ENCODE measurements around the gene TMEM203.
A peak's percentile ranks its signal among the peaks of the same experiment; 100 is the strongest.
"Not testable (repeated sequence)": the region's sequence is repeated elsewhere in the genome, so short reads cannot be mapped to it uniquely, and the experiment has no call there.

TMEM203 gene

GRCh38 chr9:137244486-137245449 is 39.3 kb upstream of the TMEM203 start:
- H3K27ac Mint-ChIP-seq, result no peak overlapping the region

GRCh38 chr9:137243626-137244485 is 38.4 kb upstream of the TMEM203 start:
- ATAC-seq, result no peak
- H3K27me3 Mint-ChIP-seq, result no peaks in the 10 kb centered on the region
- H3K4me3 Mint-ChIP-seq, result no peak overlapping the region
- H3K4me1 Mint-ChIP-seq, result peaks cover 36% of the 10 kb centered on the region
- no peaks in the 10 kb centered on the region for H3K9me3 Mint-ChIP-seq
- no peak overlapping the region for H3K27ac Mint-ChIP-seq
- H3K36me3 Mint-ChIP-seq, result peaks cover 16% of the 10 kb centered on the region

More at GRCh38 chr9:137244486-137245449, 39.3 kb upstream of the TMEM203 start:
- Mint-ChIP-seq H3K4me1 (peaks cover 27% of the 10 kb centered on the region), H3K36me3 (peaks cover 16% of the 10 kb centered on the region), H3K27me3 (no peaks in the 10 kb centered on the region), H3K4me3 (no peak overlapping the region), H3K9me3 (no peaks in the 10 kb centered on the region)
- no peak for ATAC-seq

DNA sequence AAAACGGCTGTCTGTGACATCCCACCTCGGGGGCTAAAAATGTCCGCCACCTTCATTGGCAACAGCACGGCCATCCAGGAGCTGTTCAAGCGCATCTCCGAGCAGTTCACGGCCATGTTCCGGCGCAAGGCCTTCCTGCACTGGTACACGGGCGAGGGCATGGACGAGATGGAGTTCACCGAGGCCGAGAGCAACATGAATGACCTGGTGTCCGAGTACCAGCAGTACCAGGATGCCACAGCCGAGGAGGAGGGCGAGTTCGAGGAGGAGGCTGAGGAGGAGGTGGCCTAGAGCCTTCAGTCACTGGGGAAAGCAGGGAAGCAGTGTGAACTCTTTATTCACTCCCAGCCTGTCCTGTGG is 37.8 kb upstream of the TMEM203 start:
- not testable (repeated sequence) for H3K9me3 Mint-ChIP-seq, H3K27me3 Mint-ChIP-seq, H3K27ac Mint-ChIP-seq, ATAC-seq
- Mint-ChIP-seq H3K4me3 (peak overlapping the region; percentile 78), H3K4me1 (peaks cover 42% of the 10 kb centered on the region), H3K36me3 (peaks cover 16% of the 10 kb centered on the region)

- H3K27ac Mint-ChIP-seq, result peak overlapping the region; percentile 69
- H3K27me3 Mint-ChIP-seq, result no peaks in the 10 kb centered on the region
- H3K9me3 Mint-ChIP-seq, result no peaks in the 10 kb centered on the region
- H3K4me1 Mint-ChIP-seq, result peaks cover 49% of the 10 kb centered on the region
- peaks cover 16% of the 10 kb centered on the region for H3K36me3 Mint-ChIP-seq
- ATAC-seq, result no peak
- H3K4me3 Mint-ChIP-seq, result peak overlapping the region; percentile 78
These were observed 37.1 kb upstream of the TMEM203 start for GRCh38 chr9:137242269-137243203.

DNA sequence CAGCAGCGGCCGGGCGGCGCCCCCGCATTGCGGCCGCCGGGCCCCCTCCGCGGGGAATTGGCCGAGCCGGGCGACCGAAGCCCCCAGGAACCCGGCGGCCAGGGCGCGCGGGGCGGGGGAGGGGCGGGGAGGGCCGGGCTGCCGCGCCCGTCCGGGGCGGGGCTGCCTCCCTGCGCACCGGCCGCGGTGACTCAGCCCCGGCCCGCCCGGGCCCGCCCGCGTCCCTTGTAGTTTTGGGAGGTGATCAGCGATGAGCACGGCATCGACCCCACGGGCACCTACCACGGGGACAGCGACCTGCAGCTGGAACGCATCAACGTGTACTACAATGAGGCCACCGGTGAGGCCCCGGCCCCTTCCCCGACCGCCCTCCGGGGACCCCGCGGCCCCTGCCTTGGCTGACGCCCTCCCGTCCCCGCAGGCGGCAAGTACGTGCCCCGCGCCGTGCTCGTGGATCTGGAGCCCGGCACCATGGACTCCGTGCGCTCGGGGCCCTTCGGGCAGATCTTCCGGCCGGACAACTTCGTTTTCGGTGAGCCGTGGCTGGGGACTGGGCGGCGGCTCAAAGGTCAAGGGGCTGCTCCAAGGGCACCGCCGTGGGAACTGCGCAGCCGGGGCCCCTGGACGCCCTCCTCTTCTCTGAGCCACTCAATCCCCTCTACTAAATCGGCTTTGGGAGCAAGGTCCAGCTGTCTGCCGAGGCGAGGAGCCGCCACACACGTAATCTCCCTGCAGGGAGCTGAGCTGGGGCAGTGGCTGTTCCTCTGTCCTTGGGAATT is 36.2 kb upstream of the TMEM203 start:
- H3K9me3 Mint-ChIP-seq, result no peaks in the 10 kb centered on the region
- peak overlapping the region; percentile 86 for H3K4me3 Mint-ChIP-seq
- H3K27me3 Mint-ChIP-seq, result no peaks in the 10 kb centered on the region
- ATAC-seq, result peak; percentile 46
- peak overlapping the region; percentile 69 for H3K27ac Mint-ChIP-seq
- peaks cover 16% of the 10 kb centered on the region for H3K36me3 Mint-ChIP-seq
- H3K4me1 Mint-ChIP-seq, result peaks cover 55% of the 10 kb centered on the region

DNA sequence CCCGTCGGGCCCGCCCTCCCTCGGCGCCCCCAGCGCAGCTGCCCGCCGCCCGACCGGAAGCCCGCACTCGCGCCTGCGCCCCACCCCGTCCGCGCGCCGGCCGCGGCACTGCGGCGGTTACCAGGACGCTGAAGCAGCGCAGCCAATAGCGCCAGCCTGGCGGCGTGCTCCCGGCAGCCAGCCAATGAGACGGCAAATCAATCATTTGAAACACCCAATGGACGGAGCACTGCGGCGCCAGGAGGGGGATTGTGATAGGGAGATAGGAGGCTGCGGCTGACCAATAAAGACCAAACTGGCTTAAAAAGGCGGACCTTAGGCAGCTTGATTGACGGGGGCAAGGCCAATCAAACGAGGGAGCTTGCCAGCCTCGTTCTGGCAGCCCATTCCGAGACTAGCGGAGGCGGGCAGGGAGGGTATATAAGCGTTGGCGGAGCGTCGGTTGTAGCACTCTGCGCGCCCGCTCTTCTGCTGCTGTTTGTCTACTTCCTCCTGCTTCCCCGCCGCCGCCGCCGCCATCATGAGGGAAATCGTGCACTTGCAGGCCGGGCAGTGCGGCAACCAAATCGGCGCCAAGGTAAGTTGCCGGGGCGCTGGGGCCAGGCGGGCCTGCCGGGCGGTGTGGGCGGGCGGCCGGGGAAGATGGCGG is 35.5 kb upstream of the TMEM203 start, which contains the start of gene TUBB4B:
TUBB4B (plus strand) TSS at position 447 of the 649 bp plus-strand sequence; CDS start at position 521, 74 bp downstream.
- peaks cover 61% of the 10 kb centered on the region for H3K4me1 Mint-ChIP-seq

DNA sequence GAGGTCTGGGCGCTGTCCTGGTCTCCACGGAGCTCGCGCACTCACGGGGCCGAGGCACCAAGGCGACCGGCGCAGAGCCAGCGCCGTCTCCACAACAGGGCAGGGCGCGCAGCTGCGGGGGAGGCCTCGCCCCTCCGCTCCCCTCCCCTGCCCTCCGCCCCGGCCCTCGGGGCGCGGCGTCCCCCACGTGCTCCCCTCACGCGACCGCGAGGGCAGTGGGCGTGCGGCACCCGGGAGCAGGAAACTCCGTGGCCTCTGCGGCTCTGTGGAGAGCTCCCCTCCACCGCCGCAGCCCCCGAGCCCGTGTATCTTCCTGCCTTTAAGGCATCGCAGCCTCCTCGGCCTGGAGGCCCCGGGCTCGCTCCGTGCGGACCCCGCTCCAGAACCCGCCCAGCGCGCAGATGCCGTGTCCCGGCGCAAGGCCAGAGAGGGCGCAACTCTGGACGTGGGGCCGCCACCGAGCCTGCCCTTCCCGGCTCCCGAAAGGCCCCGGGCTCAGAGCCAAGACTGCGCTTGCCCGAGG is 34.9 kb upstream of the TMEM203 start:
- ATAC-seq, result peak; percentile 61
- H3K27me3 Mint-ChIP-seq, result peaks cover 1% of the 10 kb centered on the region

More for the DNA sequence above, 35.5 kb upstream of the TMEM203 start, which contains the start of gene TUBB4B:
- Mint-ChIP-seq H3K4me3 (peak within 1 kb of the TSS; percentile 86), H3K27ac (peak within 1 kb of the TSS; percentile 69), H3K36me3 (peaks cover 16% of the 10 kb centered on the region), H3K27me3 (no peaks in the 10 kb centered on the region), H3K9me3 (no peaks in the 10 kb centered on the region)
- ATAC-seq, result peak; percentile 89

GRCh38 chr9:137239541-137240200 is 34.2 kb upstream of the TMEM203 start:
- peaks cover 71% of the 10 kb centered on the region for H3K4me1 Mint-ChIP-seq
- H3K36me3 Mint-ChIP-seq, result peaks cover 16% of the 10 kb centered on the region
- H3K4me3 Mint-ChIP-seq, result peak overlapping the region; percentile 86
- not testable (repeated sequence) for H3K27me3 Mint-ChIP-seq, ATAC-seq, H3K9me3 Mint-ChIP-seq
- H3K27ac Mint-ChIP-seq, result peak overlapping the region; percentile 69

More for the DNA sequence above, 34.9 kb upstream of the TMEM203 start:
- no peaks in the 10 kb centered on the region for H3K9me3 Mint-ChIP-seq
- peaks cover 64% of the 10 kb centered on the region for H3K4me1 Mint-ChIP-seq
- H3K4me3 Mint-ChIP-seq, result peak overlapping the region; percentile 86
- H3K36me3 Mint-ChIP-seq, result peaks cover 16% of the 10 kb centered on the region
- peak overlapping the region; percentile 69 for H3K27ac Mint-ChIP-seq

DNA sequence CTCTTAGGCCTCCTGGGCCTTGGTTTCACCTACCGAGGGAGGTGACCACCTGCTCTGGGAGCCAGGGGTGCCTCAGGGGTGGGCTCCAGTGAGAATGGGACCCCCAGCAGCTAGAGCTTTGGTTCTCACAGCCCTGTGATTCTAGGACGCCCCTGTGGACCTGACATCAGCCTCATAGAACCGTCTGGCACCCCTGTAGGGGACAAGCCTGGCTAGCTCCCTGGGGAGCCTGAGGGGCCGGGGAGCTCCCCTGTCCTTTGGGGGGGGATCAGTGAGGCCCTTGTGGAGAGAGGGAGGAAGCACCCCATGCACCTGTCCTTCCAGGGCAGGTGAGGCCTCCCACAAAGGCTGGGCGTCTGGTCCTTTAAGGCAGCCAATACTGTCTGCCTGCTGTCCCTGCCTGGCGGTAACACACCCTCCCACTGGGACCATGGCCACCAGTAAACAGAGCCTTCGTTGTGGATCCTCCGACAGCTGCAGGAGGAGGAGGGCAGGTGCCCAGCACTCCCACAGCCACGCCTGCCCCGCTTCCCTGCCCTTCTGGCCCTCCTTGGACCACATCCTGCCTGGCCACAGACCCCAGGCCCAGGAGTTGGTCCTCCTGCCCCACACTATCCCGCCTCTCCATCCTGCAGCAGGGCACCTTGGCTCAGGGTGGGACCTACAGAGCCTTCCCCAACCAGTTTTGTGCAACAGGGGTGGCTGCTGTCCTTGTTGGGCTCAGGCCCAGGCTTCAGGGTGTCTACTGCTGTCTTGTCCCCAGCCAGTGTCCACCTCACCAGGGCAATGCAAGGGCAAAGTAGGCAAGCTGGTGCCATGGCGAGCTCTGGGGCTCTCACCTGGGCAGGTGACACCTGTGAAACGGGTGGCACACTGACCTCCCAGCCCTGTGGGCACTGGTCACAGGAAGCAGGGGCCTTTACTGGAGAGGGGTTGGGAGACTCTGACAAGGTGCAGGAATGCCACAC is 32.6 kb upstream of the TMEM203 start:
- H3K4me3 Mint-ChIP-seq, result no peak overlapping the region
- H3K4me1 Mint-ChIP-seq, result peaks cover 59% of the 10 kb centered on the region
- H3K27me3 Mint-ChIP-seq, result peaks cover 12% of the 10 kb centered on the region
- peaks cover 10% of the 10 kb centered on the region for H3K36me3 Mint-ChIP-seq
- no peak for ATAC-seq
- no peaks in the 10 kb centered on the region for H3K9me3 Mint-ChIP-seq
- no peak overlapping the region for H3K27ac Mint-ChIP-seq

DNA sequence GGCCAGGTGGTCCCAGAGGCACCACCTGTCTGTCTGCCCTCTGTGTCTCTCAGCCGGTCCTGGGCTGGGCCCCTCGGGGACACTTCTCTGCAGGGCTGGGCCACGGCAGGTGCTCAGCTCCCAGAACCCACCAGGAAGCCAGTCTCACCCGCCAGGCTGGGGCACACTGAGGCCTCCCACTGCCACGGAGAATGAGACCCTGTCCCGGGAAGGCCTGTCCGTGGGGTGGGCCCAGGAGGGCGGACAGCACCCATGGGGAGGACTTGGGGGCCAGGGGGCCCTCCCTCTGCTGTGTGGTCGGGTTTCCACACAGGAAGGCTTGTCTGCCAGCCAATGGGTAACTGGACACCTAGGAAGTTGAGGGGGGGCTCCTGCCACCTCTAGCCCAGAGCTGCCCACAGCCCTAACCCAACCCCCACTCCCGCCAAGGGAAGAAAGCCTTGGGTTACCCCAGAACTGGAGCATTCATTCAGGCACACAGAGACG is 31.5 kb upstream of the TMEM203 start:
- Mint-ChIP-seq H3K4me1 (peaks cover 49% of the 10 kb centered on the region), H3K4me3 (peak overlapping the region; percentile 29), H3K36me3 (no peaks in the 10 kb centered on the region), H3K9me3 (no peaks in the 10 kb centered on the region), H3K27ac (no peak overlapping the region), H3K27me3 (peaks cover 19% of the 10 kb centered on the region)
- ATAC-seq, result no peak

DNA sequence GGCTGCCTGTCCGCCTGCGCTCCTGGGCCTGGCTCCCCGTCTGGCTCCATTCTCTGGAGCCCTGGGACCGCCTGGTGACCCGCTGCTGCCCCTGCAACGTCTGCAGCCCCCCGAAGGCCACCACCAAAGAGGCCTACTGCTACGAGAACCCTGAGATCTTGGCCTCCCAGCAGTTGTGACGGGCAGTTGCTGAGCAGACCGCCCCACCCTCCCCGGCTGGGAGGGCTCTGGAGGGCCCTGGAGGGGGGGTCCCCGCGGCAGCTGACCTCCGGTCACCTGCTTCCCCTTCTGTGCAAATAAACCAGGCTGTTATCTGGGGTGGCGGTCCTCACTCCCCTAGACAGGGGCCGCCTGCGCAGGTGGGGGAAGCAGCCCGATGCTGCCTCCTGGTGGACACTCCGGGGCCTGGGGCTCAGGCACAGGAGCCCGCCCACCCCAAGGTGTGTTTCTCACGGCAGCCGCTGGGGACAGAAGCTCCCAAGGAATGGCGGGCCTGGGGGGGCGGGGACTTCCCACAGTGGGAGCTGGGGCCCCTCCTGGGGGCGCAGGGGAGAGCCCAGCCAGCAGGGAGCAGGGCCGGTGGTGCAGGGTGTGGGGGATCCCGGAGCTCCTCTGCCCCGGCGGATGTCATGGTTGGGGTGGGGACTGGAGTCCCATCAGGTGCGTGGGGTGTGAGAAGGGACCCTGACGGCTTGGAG is 30.9 kb upstream of the TMEM203 start:
- Mint-ChIP-seq H3K27ac (no peak overlapping the region), H3K9me3 (no peaks in the 10 kb centered on the region)
- peak; percentile 53 for ATAC-seq

More for the DNA sequence above, 30.9 kb upstream of the TMEM203 start:
- Mint-ChIP-seq H3K4me3 (peak overlapping the region; percentile 29), H3K27me3 (peaks cover 25% of the 10 kb centered on the region), H3K36me3 (no peaks in the 10 kb centered on the region), H3K4me1 (peaks cover 48% of the 10 kb centered on the region)
